Articular chondrocyte of knee joint (primary cell): Measurements from ENCODE around the gene CHDH. TPM values are rescaled to one million over a fixed set of nuclear protein-coding genes. Genes with fewer than 3 reads are reported as not detected.

ENCODE experiments used
- small RNA-seq: library from RNA; depleted of rRNA; stranded (forward); fragments of <200 nt; gene quantifications from one replicate; pipeline ENCODE3, GENCODE V24; 2012
- total RNA-seq: library from RNA; depleted of rRNA; stranded (reverse); fragments of >200 nt; gene quantifications from 2 replicates; pipeline ENCODE4 v1.2.3, GENCODE V29; 2012

CHDH gene
- total RNA-seq = 3.7 and 5.5 TPM in 2 replicates

GRCh38 chr3:53846134-53846850, at the start of gene CHDH, which contains the start of gene IL17RB:
Gene CHDH, minus strand, starts transcription at chr3:53846419. Its CDS starts 22,411 bp downstream, at chr3:53824008.
Gene IL17RB, plus strand, starts transcription at chr3:53846568. Its CDS starts 21 bp downstream, at chr3:53846589.

GRCh38 chr3:53891497-53892285, 45.5 kb upstream of the CHDH start, which contains the start of gene SELENOK:
Gene SELENOK, minus strand, starts transcription at chr3:53891859.

GRCh38 chr3:53881691-53882593, 35.7 kb upstream of the CHDH start, which contains the start of gene ACTR8:
Gene ACTR8, minus strand, starts transcription at chr3:53882152. Its CDS starts 51 bp downstream, at chr3:53882101.

Small RNA genes within 50 kb of the gene (small RNA-seq; reads per million reads assigned to genes)
- not detected for gene AC012467.1

Other genes with a start within 250 kb of the CHDH start
- 2.1 and 3.6 TPM in 2 replicates for gene IL17RB, start 149 bp upstream of the CHDH start, total RNA-seq
- gene ACTR8, start 35.7 kb upstream of the CHDH start, total RNA-seq = 33.1 and 38.5 TPM in 2 replicates
- gene SELENOK, start 45.4 kb upstream of the CHDH start, total RNA-seq = 23.8 and 28.2 TPM in 2 replicates